ENCODE data around the gene LMO3.

DNA sequence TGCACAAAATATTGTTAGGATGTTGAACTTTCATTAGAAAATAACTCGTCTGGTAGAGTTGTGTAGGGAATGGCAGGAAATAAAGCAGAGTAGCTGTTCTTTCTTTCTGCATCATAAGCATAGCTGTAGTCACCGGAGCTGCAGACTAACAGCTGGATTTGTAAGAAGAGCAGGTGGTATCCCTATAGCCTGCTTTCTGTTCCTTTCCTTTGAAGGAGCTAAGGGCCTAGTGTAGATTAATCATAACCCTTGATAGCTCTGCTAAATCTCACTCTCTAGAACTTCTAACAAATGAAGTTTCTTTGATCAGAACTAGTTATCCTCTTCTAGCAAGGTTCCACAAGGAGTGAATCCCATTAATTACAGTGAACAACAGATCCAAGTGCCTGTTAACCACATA, 3.5 kb downstream of the LMO3 start:
- TF ChIP-seq POLR2A (IDR thresholded peaks at IDR 0.05), result no peak
- TF ChIP-seq, protein P1, sequence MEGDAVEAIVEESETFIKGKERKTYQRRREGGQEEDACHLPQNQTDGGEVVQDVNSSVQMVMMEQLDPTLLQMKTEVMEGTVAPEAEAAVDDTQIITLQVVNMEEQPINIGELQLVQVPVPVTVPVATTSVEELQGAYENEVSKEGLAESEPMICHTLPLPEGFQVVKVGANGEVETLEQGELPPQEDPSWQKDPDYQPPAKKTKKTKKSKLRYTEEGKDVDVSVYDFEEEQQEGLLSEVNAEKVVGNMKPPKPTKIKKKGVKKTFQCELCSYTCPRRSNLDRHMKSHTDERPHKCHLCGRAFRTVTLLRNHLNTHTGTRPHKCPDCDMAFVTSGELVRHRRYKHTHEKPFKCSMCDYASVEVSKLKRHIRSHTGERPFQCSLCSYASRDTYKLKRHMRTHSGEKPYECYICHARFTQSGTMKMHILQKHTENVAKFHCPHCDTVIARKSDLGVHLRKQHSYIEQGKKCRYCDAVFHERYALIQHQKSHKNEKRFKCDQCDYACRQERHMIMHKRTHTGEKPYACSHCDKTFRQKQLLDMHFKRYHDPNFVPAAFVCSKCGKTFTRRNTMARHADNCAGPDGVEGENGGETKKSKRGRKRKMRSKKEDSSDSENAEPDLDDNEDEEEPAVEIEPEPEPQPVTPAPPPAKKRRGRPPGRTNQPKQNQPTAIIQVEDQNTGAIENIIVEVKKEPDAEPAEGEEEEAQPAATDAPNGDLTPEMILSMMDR (IDR thresholded peaks at IDR 0.05), result no peak
- TF ChIP-seq POLR2AphosphoS5 (IDR thresholded peaks at IDR 0.05), result no peak
